Measurements from ENCODE around the gene GLS.

DNA sequence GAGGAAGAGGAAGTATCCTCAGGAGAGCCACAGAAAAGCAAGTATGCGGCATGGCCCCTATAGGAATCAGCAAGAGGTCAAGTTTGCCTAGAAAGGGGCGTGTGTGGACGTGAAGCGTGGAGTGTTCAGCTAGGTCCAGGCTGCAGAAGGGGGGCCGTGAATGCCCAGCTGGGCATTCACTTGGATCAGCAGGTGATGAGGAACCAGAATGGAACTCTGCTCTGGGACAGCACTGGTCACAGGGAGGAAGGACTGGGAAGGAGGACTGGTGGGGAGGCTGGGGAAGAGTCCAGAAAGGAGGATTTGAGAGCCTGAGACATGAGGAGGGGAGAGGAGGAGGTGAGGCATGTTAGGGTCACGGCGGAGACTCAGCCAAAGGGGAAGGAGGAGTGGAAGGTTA is 113.5 kb downstream of the GLS start:
- TF ChIP-seq, protein P1, sequence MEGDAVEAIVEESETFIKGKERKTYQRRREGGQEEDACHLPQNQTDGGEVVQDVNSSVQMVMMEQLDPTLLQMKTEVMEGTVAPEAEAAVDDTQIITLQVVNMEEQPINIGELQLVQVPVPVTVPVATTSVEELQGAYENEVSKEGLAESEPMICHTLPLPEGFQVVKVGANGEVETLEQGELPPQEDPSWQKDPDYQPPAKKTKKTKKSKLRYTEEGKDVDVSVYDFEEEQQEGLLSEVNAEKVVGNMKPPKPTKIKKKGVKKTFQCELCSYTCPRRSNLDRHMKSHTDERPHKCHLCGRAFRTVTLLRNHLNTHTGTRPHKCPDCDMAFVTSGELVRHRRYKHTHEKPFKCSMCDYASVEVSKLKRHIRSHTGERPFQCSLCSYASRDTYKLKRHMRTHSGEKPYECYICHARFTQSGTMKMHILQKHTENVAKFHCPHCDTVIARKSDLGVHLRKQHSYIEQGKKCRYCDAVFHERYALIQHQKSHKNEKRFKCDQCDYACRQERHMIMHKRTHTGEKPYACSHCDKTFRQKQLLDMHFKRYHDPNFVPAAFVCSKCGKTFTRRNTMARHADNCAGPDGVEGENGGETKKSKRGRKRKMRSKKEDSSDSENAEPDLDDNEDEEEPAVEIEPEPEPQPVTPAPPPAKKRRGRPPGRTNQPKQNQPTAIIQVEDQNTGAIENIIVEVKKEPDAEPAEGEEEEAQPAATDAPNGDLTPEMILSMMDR (IDR thresholded peaks at IDR 0.05): no peak
- no peak for TF ChIP-seq ZFX (IDR thresholded peaks at IDR 0.05; ENCODE audit: borderline replicate concordance)

Measured in 22Rv1 (cell line).